SK-N-SH (cell line): ENCODE results near the gene ABCA1.

Experiments
- JUND ChIP-seq: IDR thresholded peaks from 2 replicates; pipeline ENCODE4 v1.4.0; 2012
- TF ChIP-seq, protein P1 (sequence below): fragments of 150-350 bp; IDR thresholded peaks from 2 replicates; pipeline ENCODE4 v1.6.1; 2017; ENCODE audit warnings: antibody characterized with exemption, low read length, low read depth, borderline replicate concordance
- TF ChIP-seq, protein P2 (sequence below): fragments of 200-600 bp; sonication (generic); IDR thresholded peaks from 2 replicates; pipeline ENCODE4 v1.6.1; 2017; ENCODE audit warnings: antibody characterized with exemption, mild to moderate bottlenecking, moderate library complexity

DNA sequence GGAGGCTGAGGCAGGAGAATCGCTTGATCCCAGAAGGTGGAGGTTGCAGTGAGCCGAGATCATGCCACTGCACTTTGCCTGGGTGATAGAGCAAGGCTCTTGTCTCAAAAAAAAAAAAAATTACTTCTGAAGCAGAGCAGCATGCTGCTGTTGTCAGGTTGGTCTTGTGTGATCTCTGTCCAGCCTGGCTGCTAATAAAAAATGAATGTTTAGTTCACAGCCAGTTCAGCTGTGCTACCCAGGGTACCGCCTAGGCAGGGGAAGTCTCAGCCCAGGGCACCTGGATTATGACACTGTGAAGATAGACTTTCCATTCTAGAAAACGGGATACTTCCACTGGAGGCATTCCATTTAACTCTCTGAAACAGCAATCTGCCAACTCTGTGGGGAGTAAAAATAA is 23.5 kb upstream of the ABCA1 start:
- TF ChIP-seq JUND, result no peak
- TF ChIP-seq, protein P1, sequence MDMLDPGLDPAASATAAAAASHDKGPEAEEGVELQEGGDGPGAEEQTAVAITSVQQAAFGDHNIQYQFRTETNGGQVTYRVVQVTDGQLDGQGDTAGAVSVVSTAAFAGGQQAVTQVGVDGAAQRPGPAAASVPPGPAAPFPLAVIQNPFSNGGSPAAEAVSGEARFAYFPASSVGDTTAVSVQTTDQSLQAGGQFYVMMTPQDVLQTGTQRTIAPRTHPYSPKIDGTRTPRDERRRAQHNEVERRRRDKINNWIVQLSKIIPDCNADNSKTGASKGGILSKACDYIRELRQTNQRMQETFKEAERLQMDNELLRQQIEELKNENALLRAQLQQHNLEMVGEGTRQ, result no peak
- TF ChIP-seq, protein P2, sequence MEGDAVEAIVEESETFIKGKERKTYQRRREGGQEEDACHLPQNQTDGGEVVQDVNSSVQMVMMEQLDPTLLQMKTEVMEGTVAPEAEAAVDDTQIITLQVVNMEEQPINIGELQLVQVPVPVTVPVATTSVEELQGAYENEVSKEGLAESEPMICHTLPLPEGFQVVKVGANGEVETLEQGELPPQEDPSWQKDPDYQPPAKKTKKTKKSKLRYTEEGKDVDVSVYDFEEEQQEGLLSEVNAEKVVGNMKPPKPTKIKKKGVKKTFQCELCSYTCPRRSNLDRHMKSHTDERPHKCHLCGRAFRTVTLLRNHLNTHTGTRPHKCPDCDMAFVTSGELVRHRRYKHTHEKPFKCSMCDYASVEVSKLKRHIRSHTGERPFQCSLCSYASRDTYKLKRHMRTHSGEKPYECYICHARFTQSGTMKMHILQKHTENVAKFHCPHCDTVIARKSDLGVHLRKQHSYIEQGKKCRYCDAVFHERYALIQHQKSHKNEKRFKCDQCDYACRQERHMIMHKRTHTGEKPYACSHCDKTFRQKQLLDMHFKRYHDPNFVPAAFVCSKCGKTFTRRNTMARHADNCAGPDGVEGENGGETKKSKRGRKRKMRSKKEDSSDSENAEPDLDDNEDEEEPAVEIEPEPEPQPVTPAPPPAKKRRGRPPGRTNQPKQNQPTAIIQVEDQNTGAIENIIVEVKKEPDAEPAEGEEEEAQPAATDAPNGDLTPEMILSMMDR, result no peak
